ENCODE results near the gene SFI1.
"Not testable (repeated sequence)": the region's sequence is repeated elsewhere in the genome, so short reads cannot be mapped to it uniquely, and the experiment has no call there.

Gene SFI1

DNA sequence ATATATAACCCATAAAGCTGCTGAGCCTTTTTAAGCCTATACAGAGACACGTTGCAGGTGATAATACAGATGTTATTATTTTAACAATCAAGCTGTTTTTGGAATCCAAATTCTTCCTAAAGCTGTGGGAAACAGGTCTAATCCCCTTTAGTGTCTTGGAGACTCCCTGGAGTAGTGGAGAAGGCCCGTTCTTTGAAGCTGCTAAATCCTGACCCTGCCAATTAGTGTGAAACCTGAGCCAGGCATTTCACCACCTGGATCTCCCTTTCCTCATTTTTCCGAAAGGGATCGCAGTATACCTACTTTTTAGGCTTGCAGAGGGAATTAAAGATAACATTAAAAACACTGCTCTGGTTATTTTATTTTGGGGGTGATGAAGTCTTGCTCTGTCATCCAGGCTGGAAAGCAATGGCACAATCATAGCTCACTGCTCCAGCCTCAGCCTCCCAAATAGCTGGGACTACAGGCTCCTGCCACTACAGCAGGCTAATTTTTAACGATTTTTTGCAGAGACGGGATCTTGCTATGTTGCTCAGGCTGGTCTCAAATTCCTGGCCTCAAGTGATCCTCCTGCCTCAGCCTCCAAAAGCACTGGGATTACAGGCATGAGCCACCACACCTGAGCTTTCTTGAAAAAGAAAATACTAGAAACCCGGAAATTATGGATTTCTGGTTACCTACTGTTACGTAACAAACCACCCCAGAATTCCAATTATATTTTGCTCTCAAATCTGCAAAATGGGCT, 4.9 kb upstream of the SFI1 start:
- DNase-seq = no peak

- DNase-seq = no peak
Measured at GRCh38 chr22:31492151-31492550, 4.2 kb upstream of the SFI1 start.

GRCh38 chr22:31493355-31493754, 3.0 kb upstream of the SFI1 start:
- DNase-seq = not testable (repeated sequence)

DNA sequence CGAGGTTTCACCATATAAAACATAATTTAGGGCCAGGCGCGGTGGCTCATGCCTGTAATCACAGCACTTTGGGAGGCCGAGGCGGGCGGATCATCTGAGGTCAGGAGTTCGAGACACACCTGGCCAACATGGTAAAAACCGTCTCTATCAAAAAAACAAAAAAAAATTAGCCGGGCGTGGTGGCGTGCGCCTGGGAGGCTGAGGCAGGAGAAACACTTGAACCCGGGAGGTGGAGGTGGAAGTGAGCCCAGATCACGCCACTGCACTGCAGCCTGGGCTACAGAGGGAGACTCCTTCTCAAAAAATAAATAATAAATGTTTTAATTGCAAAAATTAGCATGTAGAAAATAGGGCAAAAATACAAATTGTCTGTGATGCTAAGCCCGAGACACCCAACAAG, 993 bp upstream of the SFI1 start:
- no peak for DNase-seq

DNA sequence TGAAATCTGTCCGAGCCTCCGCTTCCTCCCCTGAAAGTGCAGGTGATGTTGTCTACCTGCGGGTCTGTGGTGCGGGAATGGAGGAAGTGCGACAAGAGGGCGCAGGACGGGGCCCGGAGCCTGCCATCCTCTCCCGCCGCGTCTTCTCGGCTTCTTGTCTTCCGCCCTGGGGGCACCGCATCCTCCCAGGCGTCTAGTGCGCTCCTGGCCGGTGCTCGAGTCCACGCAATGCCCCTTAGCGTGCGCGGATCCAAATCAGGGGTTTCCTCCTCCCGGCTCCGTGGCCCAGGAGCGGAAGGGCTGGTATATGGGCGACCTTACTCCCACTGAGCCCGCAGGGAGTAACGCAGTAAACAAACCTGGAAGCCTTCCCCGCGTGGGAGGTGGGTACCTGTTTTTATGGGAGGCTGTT, 405 bp downstream of the SFI1 start:
- no peak for DNase-seq

GRCh38 chr22:31497148-31497938, 1.0 kb downstream of the SFI1 start:
- no peak for DNase-seq

DNA sequence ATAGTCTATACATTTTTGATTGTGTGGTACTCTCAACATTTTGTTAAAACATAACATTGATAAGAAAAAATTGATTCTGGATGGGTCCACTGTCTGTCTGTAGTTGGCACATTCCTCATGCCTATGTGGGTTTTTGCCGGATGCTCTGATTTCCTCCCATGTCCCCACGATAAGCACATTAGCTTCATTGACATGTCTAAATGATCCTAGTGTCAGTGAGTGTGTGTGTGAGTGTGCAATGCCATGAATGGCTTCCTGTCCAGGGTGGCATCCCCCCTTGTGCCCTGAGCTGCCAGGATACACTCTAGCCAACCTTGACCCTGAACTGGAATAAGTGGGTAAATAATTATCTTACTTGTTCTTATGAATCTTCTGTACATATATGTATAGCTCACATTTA, 5.4 kb downstream of the SFI1 start:
- DNase-seq = no peak

DNA sequence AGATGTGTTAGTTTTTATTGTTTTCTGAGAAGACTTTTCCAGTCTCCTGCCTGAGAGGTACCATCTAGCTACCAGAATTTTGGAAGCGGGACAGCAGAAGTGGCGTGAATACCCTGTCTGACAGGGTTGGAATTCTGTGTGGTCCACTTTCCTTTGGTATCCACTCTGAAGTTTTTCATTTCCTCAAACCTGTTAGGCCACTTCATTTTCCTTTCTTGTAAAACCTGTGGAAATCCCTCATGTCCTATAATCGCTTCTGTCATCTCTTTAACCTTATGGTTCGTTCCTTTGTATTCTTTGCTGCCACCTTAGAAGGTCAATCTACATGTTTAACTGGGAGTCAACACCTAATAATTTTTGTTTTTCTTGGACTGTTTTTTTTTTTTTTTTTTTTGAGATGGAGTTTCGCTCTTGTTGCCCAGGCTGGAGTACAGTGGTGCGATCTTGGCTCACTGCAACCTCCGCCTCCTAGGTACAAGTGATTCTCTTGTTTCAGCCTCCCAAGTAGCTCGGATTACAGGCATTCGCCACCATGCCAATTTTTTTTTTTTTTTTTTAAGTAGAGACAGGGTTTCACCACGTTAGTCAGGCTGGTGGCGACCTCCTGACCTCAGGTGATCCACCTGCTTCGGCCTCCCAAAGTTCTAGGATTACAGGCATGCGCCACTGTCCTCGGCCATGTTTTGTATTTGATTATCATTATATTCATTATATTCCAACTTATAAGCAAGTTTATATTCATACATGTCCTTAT, 7.1 kb downstream of the SFI1 start:
- DNase-seq = no peak

DNA sequence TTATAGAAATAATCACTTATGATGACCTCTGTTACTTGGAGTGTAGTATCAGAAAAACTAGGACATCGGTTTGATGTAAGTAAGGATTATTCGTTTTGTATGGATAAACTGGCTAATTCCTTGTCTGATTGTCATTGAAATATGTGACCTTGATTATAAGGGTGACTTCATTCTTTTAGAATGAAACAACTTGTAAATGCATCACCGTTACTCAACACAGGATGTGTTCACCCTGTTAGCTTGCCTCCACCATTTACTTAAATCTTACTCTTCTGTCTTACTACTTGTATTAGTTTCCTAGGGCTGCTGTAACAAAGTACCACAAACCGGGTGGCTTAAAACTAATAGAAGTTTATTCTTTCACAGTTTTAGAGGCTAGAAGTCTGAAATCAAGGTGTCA, 7.9 kb downstream of the SFI1 start:
- DNase-seq = no peak

GRCh38 chr22:31507517-31507916, 11.2 kb downstream of the SFI1 start:
- DNase-seq = not testable (repeated sequence)

GRCh38 chr22:31508536-31508935, 12.2 kb downstream of the SFI1 start:
- no peak for DNase-seq

DNA sequence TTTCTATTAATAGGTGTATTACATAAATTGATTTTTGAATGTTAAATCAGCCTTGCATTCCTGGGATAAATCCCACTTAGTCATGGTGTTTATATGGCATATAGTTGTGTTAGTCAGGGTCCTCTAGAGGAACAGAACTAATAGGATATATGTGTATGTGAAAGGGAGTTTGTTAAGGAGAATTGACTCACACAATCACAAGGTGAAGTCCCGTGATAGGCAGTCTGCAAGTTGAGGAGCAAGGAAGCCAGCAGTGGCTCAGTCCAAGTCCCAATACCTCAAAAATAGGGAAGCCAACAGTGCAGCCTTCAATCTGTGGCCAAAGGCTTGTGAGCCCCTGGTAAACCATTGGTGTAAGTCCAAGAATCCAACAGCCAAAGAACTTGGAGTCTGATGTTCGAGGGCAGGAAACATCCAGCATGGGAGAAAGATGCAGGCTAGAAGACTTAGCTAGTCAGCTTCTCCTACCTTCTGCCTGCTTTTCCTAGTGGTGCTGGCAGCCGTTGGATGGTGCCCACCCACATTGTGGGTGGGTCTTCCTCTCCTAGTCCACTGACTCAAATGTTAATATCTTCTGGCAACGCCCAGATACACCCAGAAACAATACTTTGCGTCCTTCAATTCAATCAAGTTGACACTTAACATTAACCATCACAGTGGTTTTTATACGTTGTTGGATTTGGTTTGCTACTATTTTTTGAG, 12.9 kb downstream of the SFI1 start:
- DNase-seq = no peak

GRCh38 chr22:31520051-31520450, 23.7 kb downstream of the SFI1 start:
- DNase-seq = no peak

DNA sequence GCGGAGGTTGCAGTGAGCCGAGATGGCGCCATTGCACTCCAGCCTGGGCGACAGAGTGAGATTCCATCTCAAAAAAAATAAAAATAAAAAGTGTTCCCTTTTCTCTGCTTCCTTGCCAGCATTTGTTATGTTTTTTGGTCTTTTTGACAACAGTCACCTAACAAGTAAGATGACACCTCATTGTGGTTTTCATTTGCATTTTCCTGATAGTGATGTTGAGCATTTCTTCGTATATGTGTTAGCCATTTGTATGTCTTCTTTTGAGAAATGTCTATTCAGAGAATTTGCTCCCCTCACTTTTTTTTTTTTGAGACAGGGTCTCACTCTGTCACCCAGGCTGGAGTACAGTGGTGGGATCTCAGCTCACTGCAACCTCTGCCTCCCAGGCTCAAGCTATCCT, 27.8 kb downstream of the SFI1 start:
- not testable (repeated sequence) for DNase-seq

DNA sequence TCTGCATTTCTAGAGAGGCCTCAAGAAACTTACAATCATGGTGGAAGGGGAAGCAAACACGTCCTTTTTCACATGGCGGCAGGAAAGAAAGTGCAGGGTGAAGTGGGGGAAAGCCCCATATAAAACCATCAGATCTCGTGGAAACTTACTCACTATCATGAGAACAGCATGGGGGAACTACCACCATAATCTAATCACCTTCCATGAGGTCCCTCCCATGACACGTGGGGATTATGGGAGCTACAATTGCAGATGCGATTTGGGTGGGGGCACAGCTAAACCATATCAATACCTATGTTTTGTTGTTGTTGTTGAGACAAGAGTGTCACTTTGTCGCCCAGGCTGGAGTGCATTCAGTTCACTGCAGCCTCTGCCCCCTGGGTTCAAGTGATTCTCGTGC, 29.9 kb downstream of the SFI1 start:
- no peak for DNase-seq

DNA sequence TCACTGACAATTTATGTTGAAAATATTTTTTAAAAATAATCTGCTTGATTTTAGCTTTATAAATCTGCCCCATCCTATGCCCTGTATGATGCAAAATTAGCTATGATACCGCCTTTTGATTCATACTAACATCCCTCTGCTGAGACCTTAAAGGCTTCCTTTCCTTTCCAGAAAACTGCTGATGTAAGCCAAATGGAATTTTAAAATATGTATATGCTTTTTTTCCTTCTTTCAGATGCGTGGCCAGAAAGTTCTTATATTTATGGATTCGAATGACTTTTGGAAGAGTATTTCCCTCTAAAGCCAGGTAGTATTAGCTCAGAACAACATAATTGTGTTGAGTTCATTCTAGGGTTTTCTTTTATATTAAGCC, 34.5 kb downstream of the SFI1 start:
- DNase-seq = no peak

- DNase-seq = no peak
Measured at GRCh38 chr22:31532060-31532459, 35.7 kb downstream of the SFI1 start.

- DNase-seq = no peak
Measured at GRCh38 chr22:31533374-31533773, 37.0 kb downstream of the SFI1 start.

DNA sequence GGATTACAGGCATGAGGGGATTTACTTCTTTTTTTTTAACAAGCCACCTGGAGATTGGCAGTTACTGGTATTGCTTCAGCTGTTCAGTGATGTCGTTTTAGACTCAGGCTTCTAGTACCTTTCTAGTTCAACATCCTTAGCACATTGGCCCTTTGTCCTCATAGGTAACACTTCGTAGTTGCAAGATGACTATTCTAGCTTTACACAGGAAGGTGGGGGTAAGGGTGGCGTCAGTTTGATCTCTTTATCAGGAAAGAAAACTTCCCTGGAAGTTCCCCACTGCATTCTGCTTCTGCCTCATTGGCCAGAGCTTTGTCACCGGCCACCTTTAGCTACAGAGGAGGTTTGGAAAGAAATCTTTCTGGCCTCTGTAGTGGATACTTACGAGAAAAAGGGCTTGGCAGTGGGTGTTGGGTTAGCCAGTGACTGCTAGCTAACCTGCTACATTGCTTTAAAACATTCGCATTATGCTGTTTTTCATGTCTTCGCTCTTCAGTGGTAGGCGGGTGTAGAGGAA, 40.7 kb downstream of the SFI1 start:
- no peak for DNase-seq

DNA sequence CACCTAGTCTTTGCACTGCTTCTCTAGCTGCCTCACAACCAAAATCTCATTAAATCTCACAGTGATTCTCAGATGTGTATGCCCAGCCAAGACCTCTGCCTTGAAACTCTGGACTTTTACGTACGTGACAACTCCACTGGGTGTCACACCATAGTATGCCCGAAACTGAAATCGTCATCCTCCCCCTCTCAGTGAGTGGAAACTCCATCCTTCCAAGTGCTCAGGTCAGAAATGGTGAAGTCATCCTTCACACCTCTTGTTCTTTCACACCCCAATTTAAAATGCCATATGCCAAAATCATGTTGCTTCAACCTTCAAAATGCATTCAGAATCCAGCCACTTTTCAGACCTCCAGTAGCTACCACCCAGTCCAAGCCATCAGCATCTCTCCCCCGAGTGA, 42.5 kb downstream of the SFI1 start:
- DNase-seq = no peak

- not testable (repeated sequence) for DNase-seq
Measured at GRCh38 chr22:31540166-31540565, 43.8 kb downstream of the SFI1 start.

GRCh38 chr22:31540966-31541365, 44.6 kb downstream of the SFI1 start:
- DNase-seq = no peak
